Measurements from ENCODE around the gene UFSP1. TPM values are rescaled to one million over a fixed set of nuclear protein-coding genes. Genes with fewer than 3 reads are reported as not detected.

Gene UFSP1
- polyA plus RNA-seq, 3 donors from 2014 or later, result 0.59 to 1.1 TPM; not detected in 1

- H3K9me3 Mint-ChIP-seq, result no peaks in the 10 kb centered on the region
- peaks cover 25 to 47% (median 38%) of the 10 kb centered on the region in 3 donors for H3K36me3 Mint-ChIP-seq
- DNase-seq, result peak in 1 of 3 donors; percentile 46
- peak overlapping the region in 2 of 5 donors; percentile 8 to 60 for H3K4me3 Mint-ChIP-seq
- H3K27me3 Mint-ChIP-seq (ENCODE audit: low read depth in 3 of 3), result peaks cover 4 to 11% (median 10%) of the 10 kb centered on the region in 3 donors
- H3K27ac Mint-ChIP-seq, result peak overlapping the region; percentile 19 to 82 (median 76)
- H3K4me1 Mint-ChIP-seq, result peaks cover 28% of the 10 kb centered on the region in 2 donors
These were observed 4.6 kb downstream of the UFSP1 start for GRCh38 chr7:100884736-100885439.

GRCh38 chr7:100882785-100883526, 6.6 kb downstream of the UFSP1 start:
- no peak for DNase-seq
- Mint-ChIP-seq H3K9me3 (no peaks in the 10 kb centered on the region), H3K4me3 (no peak overlapping the region), H3K27ac (peak overlapping the region in 2 of 6 donors; percentile 43 to 49), H3K36me3 (peaks cover 35 to 51% (median 44%) of the 10 kb centered on the region in 3 donors), H3K4me1 (peaks cover 38 to 40% of the 10 kb centered on the region in 2 donors), H3K27me3 (ENCODE audit: low read depth in 3 of 3) (peaks cover 4 to 11% (median 10%) of the 10 kb centered on the region in 3 donors)

- H3K27ac Mint-ChIP-seq, result no peak overlapping the region
- no peaks in the 10 kb centered on the region for H3K9me3 Mint-ChIP-seq
- H3K36me3 Mint-ChIP-seq, result peaks cover 35 to 50% (median 38%) of the 10 kb centered on the region in 3 donors
- peaks cover 33 to 36% of the 10 kb centered on the region in 2 donors for H3K4me1 Mint-ChIP-seq
- no peak overlapping the region for H3K4me3 Mint-ChIP-seq
- peaks cover 4 to 9% (median 6%) of the 10 kb centered on the region in 3 donors for H3K27me3 Mint-ChIP-seq (ENCODE audit: low read depth in 3 of 3)
- no peak for DNase-seq
These were observed 7.3 kb downstream of the UFSP1 start for GRCh38 chr7:100882201-100882600.

- H3K4me1 Mint-ChIP-seq, result peaks cover 41 to 42% of the 10 kb centered on the region in 2 donors
- peaks cover 1 to 4% (median 4%) of the 10 kb centered on the region in 3 donors for H3K27me3 Mint-ChIP-seq (ENCODE audit: low read depth in 3 of 3)
- H3K36me3 Mint-ChIP-seq, result peaks cover 28 to 45% (median 30%) of the 10 kb centered on the region in 3 donors
- no peaks in the 10 kb centered on the region for H3K9me3 Mint-ChIP-seq
- DNase-seq, result no peak
- H3K27ac Mint-ChIP-seq, result peak overlapping the region in 2 of 6 donors; percentile 59 to 67
- no peak overlapping the region for H3K4me3 Mint-ChIP-seq
These were observed 8.4 kb downstream of the UFSP1 start for GRCh38 chr7:100881136-100881535.

- Mint-ChIP-seq H3K27ac (no peak overlapping the region), H3K4me1 (peaks cover 42 to 46% of the 10 kb centered on the region in 2 donors), H3K9me3 (no peaks in the 10 kb centered on the region), H3K27me3 (ENCODE audit: low read depth in 3 of 3) (peaks cover under 1 to 6% (median 4%) of the 10 kb centered on the region in 3 donors), H3K4me3 (no peak overlapping the region), H3K36me3 (peaks cover 25 to 40% (median 26%) of the 10 kb centered on the region in 3 donors)
- DNase-seq, result no peak
These were observed 8.9 kb downstream of the UFSP1 start for GRCh38 chr7:100880645-100881044.

- Mint-ChIP-seq H3K27ac (peak overlapping the region in 1 of 6 donors; percentile 61), H3K4me3 (peak overlapping the region in 1 of 5 donors; percentile 38), H3K36me3 (peaks cover 19 to 33% (median 24%) of the 10 kb centered on the region in 3 donors), H3K9me3 (no peaks in the 10 kb centered on the region), H3K27me3 (ENCODE audit: low read depth in 3 of 3) (peaks cover 8 to 10% (median 9%) of the 10 kb centered on the region in 3 donors), H3K4me1 (peaks cover 48 to 55% of the 10 kb centered on the region in 2 donors)
- DNase-seq, result no peak
These were observed 9.7 kb downstream of the UFSP1 start for GRCh38 chr7:100879685-100880261.

- H3K4me1 Mint-ChIP-seq, result peaks cover 56 to 65% of the 10 kb centered on the region in 2 donors
These were observed 10.8 kb downstream of the UFSP1 start for GRCh38 chr7:100878685-100879084.

GRCh38 chr7:100878013-100878412, 11.5 kb downstream of the UFSP1 start:
- no peaks in the 10 kb centered on the region for H3K9me3 Mint-ChIP-seq
- peak overlapping the region in 2 of 5 donors; percentile 6 to 44 for H3K4me3 Mint-ChIP-seq
- peaks cover 9 to 20% (median 19%) of the 10 kb centered on the region in 3 donors for H3K36me3 Mint-ChIP-seq
- no peak for DNase-seq
- H3K27ac Mint-ChIP-seq, result peak overlapping the region in 2 of 6 donors; percentile 1 to 40
- H3K27me3 Mint-ChIP-seq (ENCODE audit: low read depth in 3 of 3), result peaks cover 10 to 13% (median 12%) of the 10 kb centered on the region in 3 donors
- H3K4me1 Mint-ChIP-seq, result peaks cover 57 to 59% of the 10 kb centered on the region in 2 donors

More at GRCh38 chr7:100878685-100879084, 10.8 kb downstream of the UFSP1 start:
- Mint-ChIP-seq H3K9me3 (no peaks in the 10 kb centered on the region), H3K36me3 (peaks cover 12 to 24% (median 22%) of the 10 kb centered on the region in 3 donors), H3K4me3 (peak overlapping the region in 2 of 5 donors; percentile 14 to 31), H3K27me3 (ENCODE audit: low read depth in 3 of 3) (peaks cover 10 to 14% (median 13%) of the 10 kb centered on the region in 3 donors), H3K27ac (peak overlapping the region in 2 of 6 donors; percentile 48 to 72)
- DNase-seq, result no peak

GRCh38 chr7:100875356-100875751, 14.2 kb downstream of the UFSP1 start:
- H3K27me3 Mint-ChIP-seq (ENCODE audit: low read depth in 3 of 3), result peaks cover 10 to 16% (median 12%) of the 10 kb centered on the region in 3 donors
- peak overlapping the region; percentile 91 to 98 (median 96) for H3K27ac Mint-ChIP-seq
- H3K9me3 Mint-ChIP-seq, result no peaks in the 10 kb centered on the region
- peak overlapping the region; percentile 97 to 99 (median 99) for H3K4me3 Mint-ChIP-seq
- DNase-seq, result no peak
- H3K4me1 Mint-ChIP-seq, result peaks cover 50 to 57% of the 10 kb centered on the region in 2 donors
- peaks cover 7 to 19% (median 11%) of the 10 kb centered on the region in 3 donors for H3K36me3 Mint-ChIP-seq

GRCh38 chr7:100874577-100875355, 14.7 kb downstream of the UFSP1 start, which contains the start of gene SRRT:
Gene SRRT, plus strand, starts transcription at chr7:100875103. Its CDS starts 488 bp downstream, at chr7:100875591.
- Mint-ChIP-seq H3K9me3 (no peaks in the 10 kb centered on the region), H3K36me3 (peaks cover 6 to 17% (median 7%) of the 10 kb centered on the region in 3 donors), H3K4me1 (peaks cover 47 to 54% of the 10 kb centered on the region in 2 donors), H3K27ac (peak within 1 kb of the TSS; percentile 91 to 98 (median 96)), H3K4me3 (peak within 1 kb of the TSS; percentile 97 to 99 (median 99)), H3K27me3 (ENCODE audit: low read depth in 3 of 3) (peaks cover 10 to 16% (median 12%) of the 10 kb centered on the region in 3 donors)
- DNase-seq, result peak; percentile 98

GRCh38 chr7:100874300-100874576, 15.3 kb downstream of the UFSP1 start:
- Mint-ChIP-seq H3K27me3 (ENCODE audit: low read depth in 3 of 3) (peaks cover 10 to 16% (median 12%) of the 10 kb centered on the region in 3 donors), H3K9me3 (no peaks in the 10 kb centered on the region), H3K4me1 (peaks cover 42 to 48% of the 10 kb centered on the region in 2 donors), H3K4me3 (peak overlapping the region; percentile 97 to 99 (median 99)), H3K27ac (peak overlapping the region; percentile 91 to 98 (median 96)), H3K36me3 (peaks cover 4 to 15% (median 5%) of the 10 kb centered on the region in 3 donors)
- no peak for DNase-seq

GRCh38 chr7:100873599-100874299, 15.8 kb downstream of the UFSP1 start:
- H3K4me1 Mint-ChIP-seq, result peaks cover 38 to 43% of the 10 kb centered on the region in 2 donors
- peak overlapping the region; percentile 91 to 98 (median 96) for H3K27ac Mint-ChIP-seq
- H3K9me3 Mint-ChIP-seq, result no peaks in the 10 kb centered on the region
- peaks cover 10 to 16% (median 12%) of the 10 kb centered on the region in 3 donors for H3K27me3 Mint-ChIP-seq (ENCODE audit: low read depth in 3 of 3)
- no peak for DNase-seq
- H3K4me3 Mint-ChIP-seq, result peak overlapping the region; percentile 49 to 99 (median 97)
- peaks cover 4 to 15% (median 5%) of the 10 kb centered on the region in 3 donors for H3K36me3 Mint-ChIP-seq
